Skeletal muscle cell (primary cell): ENCODE data around the gene WFIKKN2.
"Not testable (repeated sequence)": the region's sequence is repeated elsewhere in the genome, so short reads cannot be mapped to it uniquely, and the experiment has no call there.

ENCODE experiments used
- DNase-seq: peaks from one replicate; pipeline ENCODE4 v3.0.0-alpha.2; 2010; ENCODE audit warnings: low read depth
- H3K4me3 ChIP-seq: 2 replicates; pipeline ENCODE4 v1.5.1; 2011; ENCODE audit warnings: low read depth, mild to moderate bottlenecking, control low read depth, low read length, moderate library complexity

Gene WFIKKN2

DNA sequence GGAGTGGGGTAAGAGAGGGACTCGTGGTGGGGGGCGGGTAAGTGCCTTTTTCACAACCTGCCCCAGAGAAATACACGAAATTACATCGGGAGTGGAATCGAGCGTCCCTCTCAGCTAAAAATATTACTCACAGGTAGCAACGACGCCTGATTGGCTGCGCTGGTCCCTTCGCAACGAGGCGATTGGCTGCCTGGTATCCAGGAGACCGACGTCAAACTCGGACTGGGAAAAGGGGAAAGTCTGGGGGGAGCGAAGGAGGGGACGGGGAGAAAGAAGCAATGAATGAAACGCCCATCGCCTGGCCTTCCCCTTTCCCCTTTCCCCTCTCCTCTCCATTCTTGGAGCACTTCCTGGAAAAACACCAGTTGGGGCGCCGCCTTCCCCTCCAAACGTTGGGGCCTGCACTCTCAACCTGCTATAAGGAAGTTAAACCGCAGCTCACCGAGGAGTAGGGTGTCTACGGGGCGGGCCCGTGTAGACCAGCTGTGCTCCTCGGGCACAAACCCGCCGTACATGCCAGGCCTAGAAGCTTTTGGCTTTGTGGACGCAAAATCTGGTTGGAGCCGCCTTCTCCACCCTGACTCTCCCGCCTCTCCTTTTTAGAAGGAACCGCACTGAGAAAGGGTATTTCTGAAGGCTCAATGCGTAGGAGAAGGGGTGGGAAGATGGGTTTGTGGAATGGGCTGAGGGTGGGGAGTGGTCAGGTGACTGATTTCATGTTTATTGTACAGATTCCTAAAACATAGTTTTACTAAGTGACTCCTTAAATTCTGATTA is 32.2 kb downstream of the WFIKKN2 start:
- peak overlapping the region; percentile 76 for H3K4me3 ChIP-seq
- peak; percentile 73 for DNase-seq

DNA sequence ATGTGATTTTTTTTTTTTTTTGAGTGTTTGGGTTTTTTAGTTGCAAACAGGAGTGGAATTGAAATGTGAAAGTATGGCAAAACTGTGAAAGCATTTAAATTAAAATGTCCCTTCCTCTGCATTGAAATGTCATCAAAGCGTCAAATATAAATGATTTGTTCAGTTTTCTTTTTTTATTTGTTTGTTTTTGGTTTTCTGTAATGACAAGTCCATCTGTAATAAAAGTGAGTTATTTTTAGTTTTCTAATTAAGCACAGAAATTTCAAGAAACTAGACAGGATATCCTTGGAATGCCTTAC is 32.7 kb downstream of the WFIKKN2 start:
- H3K4me3 ChIP-seq, result peak overlapping the region; percentile 76
- DNase-seq, result no peak

DNA sequence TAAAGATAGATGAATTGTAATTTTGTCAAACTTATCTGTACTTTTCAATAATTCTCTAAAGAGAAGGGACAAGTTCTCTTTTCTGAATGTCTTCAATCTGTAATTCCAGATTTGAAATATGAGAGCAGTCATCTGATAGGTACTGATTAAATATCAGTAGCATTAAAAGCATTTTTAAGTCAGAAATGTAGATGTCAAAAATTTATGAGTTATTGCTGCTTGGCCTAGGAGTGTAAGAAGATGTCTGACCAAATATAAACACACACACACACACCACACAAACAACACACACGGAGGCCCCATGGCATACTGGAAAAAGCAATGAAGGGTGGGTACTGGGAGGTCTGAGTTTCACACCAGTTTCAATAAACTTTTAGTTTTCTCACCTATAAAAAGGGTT is 33.2 kb downstream of the WFIKKN2 start:
- DNase-seq, result no peak
- no peak overlapping the region for H3K4me3 ChIP-seq

- DNase-seq, result no peak
- no peak overlapping the region for H3K4me3 ChIP-seq
These were observed 36.0 kb downstream of the WFIKKN2 start for GRCh38 chr17:50871364-50871763.

GRCh38 chr17:50871898-50872297 is 36.5 kb downstream of the WFIKKN2 start:
- H3K4me3 ChIP-seq, result no peak overlapping the region

GRCh38 chr17:50872710-50873424 is 37.5 kb downstream of the WFIKKN2 start:
- no peak overlapping the region for H3K4me3 ChIP-seq
- DNase-seq, result no peak

More at GRCh38 chr17:50871898-50872297, 36.5 kb downstream of the WFIKKN2 start:
- no peak for DNase-seq

GRCh38 chr17:50875074-50875473 is 39.7 kb downstream of the WFIKKN2 start:
- H3K4me3 ChIP-seq, result no peak overlapping the region
- no peak for DNase-seq

GRCh38 chr17:50877042-50877441 is 41.7 kb downstream of the WFIKKN2 start:
- H3K4me3 ChIP-seq, DNase-seq: not testable (repeated sequence)

GRCh38 chr17:50877838-50878237 is 42.5 kb downstream of the WFIKKN2 start:
- no peak overlapping the region for H3K4me3 ChIP-seq
- DNase-seq, result no peak

DNA sequence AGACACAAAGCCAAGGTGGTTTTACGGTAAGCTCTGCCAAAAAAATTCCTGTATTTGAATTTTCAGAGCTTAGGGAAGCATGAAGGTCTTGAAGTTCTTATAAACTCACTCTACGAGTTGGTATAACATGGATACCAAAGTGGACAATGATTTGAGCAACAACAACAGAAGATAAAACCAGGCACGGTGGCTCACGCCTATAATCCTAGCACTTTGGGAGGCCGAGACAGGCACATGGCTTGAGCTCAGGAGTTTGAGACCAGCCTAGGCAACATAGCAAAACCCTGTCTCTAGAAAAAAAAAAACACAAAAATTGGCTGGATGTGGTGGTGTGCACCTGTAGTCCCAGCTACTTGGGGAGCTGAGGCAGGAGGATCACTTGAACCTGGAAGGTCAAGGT is 43.7 kb downstream of the WFIKKN2 start:
- no peak for DNase-seq
- H3K4me3 ChIP-seq, result no peak overlapping the region

DNA sequence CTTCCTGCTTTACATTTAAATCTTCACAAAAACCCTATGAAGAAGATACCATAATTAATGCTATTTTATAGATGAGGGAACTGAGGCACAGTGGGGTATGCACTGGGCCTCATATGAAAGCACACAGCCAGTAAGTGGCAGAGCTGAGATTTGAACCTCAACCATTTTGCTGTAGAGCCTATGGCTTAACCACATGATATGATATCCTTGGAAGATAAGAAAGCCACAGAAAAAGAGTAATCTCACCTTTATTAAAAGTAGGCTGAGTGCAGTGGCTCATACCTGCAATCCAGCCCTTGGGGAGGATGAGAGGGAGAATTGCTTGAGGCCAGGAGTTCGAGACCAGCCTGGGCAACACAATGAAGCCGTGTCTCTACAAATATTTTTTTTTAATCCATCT is 45.8 kb downstream of the WFIKKN2 start:
- H3K4me3 ChIP-seq, result no peak overlapping the region
- no peak for DNase-seq

DNA sequence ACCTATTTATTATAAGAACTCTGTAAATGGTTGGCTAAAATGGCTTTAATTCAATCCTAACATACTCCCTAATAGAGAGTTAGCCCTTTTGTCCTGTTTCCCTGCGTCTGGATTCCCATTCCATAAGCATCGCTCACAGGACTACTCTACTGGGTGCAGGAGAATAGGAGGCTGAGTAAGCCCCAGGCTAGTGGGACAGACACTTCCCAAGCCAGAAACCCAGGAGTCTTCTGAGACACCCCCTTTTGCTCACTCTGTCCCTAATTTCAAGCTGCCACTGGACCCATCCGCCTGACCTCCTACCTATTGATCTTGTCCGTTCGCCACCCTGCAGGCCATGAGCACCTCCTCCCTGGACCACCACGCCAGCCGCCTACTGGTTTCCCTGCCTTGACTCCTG is 47.5 kb downstream of the WFIKKN2 start:
- no peak overlapping the region for H3K4me3 ChIP-seq
- DNase-seq, result no peak

DNA sequence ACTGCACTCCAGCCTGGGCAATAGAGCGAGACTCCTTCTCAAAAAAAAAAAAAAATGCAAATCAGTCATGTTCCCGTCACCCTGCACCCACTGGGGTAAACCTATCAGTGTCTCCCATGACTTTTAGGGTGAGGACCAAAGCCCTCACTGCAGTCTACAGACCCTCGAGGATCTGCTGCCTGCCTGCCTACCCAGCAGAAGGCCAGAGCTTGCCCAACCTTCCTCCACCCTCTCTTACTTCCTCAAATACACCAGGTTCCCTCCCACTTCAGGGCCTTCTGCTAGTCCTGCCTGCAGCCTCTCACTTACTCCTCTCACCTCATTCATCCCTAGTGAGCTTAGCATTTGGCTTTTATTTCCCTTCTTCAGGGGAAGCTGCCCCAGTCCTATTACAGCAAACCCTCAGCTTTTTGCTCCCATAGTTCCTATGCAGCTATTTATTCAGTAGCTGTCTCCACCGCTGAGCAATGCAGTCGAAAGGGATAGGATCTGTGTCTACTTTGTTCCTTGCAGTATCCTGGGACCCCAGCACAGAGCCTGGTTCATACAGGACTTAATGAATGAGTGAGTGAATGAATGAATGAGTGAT is 48.6 kb downstream of the WFIKKN2 start:
- H3K4me3 ChIP-seq, result no peak overlapping the region
- no peak for DNase-seq

- no peak for DNase-seq
- H3K4me3 ChIP-seq, result no peak overlapping the region
These were observed 49.3 kb downstream of the WFIKKN2 start for GRCh38 chr17:50884439-50885311.

DNA sequence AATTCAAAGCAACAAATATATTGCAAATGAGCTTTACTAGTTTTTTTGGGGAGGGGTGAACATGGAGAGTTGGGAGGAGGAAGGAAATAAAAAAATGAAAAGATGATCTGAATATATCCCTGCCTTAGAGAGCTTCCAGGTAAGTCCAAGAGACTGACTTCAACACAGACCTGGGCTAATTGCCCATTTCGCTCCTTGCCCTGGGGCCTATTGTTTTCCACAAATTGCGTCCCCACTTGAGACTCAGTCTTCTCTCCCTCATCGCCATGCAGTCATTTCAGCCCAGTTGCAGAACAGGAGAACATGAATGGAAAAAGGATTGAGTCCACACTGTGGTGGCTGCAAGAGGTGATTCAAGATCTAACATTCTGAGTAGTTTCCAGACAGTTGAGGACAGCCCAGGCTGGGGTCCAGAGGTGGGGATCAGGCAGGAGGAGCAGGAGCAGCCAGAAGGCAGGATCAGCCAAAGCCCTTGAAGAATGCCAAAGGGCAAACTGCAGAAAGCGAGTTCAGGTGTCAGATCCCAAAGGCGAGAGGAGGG is 52.4 kb downstream of the WFIKKN2 start:
- no peak overlapping the region for H3K4me3 ChIP-seq
- no peak for DNase-seq

DNA sequence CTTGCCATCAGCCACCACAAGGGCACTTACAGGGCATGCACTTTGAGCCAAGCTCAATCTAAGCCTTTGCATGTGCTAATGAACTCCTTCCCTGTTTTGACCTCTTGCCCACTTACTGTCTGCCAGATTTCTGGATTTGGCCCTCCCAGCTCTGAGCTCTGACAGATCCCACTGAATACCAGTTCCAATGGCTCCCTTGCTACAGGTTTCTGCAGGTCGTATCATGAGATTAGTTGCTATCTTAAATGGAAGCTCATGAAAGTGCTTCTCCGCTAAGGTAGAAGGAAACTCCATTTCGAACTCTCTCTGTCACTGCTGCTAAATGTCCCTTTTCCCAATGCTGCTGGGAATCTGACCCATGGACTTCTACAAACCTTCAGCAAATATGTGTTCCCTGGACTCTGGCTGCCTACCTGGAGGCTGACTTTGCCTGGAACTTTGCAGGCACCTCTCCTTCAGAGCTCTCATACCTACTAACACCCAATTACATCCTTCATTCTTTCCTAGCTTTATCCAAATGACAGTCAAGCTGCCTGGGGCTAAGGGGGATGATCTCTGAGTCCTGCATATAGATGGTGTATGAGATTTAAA is 54.2 kb downstream of the WFIKKN2 start:
- H3K4me3 ChIP-seq, result no peak overlapping the region
- no peak for DNase-seq

DNA sequence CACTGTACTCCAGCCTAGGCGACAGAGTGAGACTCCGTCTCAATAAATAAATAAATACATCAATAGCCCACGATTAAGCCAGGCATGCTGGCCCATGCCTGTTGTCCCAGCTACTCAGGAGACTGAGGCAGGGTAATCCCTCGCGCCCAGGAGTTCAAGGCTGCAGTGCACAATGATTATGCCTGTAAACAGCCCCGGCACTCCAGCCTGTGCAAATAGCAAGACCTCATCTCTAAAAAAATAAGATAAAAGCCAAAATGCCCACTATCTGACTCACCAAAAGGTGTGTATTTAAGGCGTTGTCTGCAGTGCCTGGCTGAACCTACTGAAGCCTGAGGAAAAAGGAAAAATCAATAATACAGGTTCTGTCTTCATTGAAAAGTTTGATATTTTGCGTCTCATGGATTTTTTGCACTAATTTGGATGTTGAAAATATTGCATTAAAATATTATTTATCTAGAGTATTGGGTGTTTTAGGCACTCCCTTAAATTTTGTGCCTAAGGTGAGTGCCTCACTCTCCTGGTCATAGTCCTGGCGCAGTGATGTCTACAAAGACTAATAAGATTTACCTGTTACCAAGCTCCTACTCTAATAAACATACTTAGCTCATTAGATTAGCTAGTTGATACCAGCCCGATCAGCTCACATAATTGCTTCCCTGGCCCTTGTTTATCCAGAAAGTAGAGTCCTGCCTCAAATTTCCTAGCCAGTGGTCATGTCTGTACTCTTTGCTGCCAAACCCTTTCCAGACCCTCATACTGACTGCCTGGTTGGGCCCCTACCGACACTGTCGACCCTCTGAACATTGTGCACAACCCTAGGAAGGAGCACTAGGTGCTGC is 55.5 kb downstream of the WFIKKN2 start:
- H3K4me3 ChIP-seq, result no peak overlapping the region
- no peak for DNase-seq

GRCh38 chr17:50891577-50891989 is 56.2 kb downstream of the WFIKKN2 start:
- DNase-seq, result no peak
- H3K4me3 ChIP-seq, result no peak overlapping the region
